Neural cell (in vitro differentiated cells): ENCODE data around the gene OXNAD1.

ENCODE experiments used
- CTCF ChIP-seq: fragments of 450-650 bp; IDR thresholded peaks from 2 replicates; pipeline ENCODE4 v1.5.1; 2014; ENCODE audit warnings: antibody characterized with exemption, mild to moderate bottlenecking, moderate library complexity; ENCODE audit not compliant: poor library complexity, severe bottlenecking
- POLR2AphosphoS5 ChIP-seq: IDR thresholded peaks from 2 replicates; pipeline ENCODE4 v1.6.1; 2012
- REST ChIP-seq: IDR thresholded peaks from 2 replicates; pipeline ENCODE4 v1.6.1; 2012; ENCODE audit warnings: borderline replicate concordance
- SMC3 ChIP-seq: fragments of 450-650 bp; conservative IDR thresholded peaks from 2 replicates; pipeline ENCODE4 v1.6.1; 2014; ENCODE audit warnings: antibody characterized with exemption, mild to moderate bottlenecking, moderate library complexity; ENCODE audit not compliant: poor library complexity

GRCh38 chr3:16329036-16329825, 64.2 kb downstream of the OXNAD1 start:
- TF ChIP-seq SMC3 (no peak), CTCF (no peak), REST (peak; percentile 96), POLR2AphosphoS5 (no peak)
